HG02763 (cell line): ENCODE measurements around the gene ITGAE.
"Not testable (repeated sequence)": the region's sequence is repeated elsewhere in the genome, so short reads cannot be mapped to it uniquely, and the experiment has no call there.

ENCODE experiments used
- ATAC-seq: cut with Tn5 transposase; IDR thresholded peaks from one replicate; pipeline ENCODE4 v1.9.1; 2021; ENCODE audit warnings: mild to moderate bottlenecking, moderate library complexity; ENCODE audit not compliant: unreplicated experiment

ITGAE gene

GRCh38 chr17:3800362-3801271 is at the start of gene ITGAE:
Gene ITGAE (minus strand): TSS chr17:3801188. CDS start chr17:3801144, 44 bp downstream.
- ATAC-seq = no peak

GRCh38 chr17:3848229-3848835 is 47.3 kb upstream of the ITGAE start:
- ATAC-seq = no peak

GRCh38 chr17:3847165-3847670 is 46.2 kb upstream of the ITGAE start:
- ATAC-seq = no peak

GRCh38 chr17:3846437-3847164 is 45.6 kb upstream of the ITGAE start:
- no peak for ATAC-seq

GRCh38 chr17:3845621-3846436 is 44.8 kb upstream of the ITGAE start, which contains the start of gene NCBP3:
Gene NCBP3 (minus strand): TSS chr17:3846246. CDS start chr17:3846223, 23 bp downstream.
- ATAC-seq = peak; percentile 98

GRCh38 chr17:3845291-3845620 is 44.3 kb upstream of the ITGAE start:
- ATAC-seq = no peak

- not testable (repeated sequence) for ATAC-seq
Measured at GRCh38 chr17:3844556-3844955, 43.6 kb upstream of the ITGAE start.

- no peak for ATAC-seq
Measured at GRCh38 chr17:3843935-3844516, 43.0 kb upstream of the ITGAE start.

- no peak for ATAC-seq
Measured at GRCh38 chr17:3838206-3838605, 37.2 kb upstream of the ITGAE start.

GRCh38 chr17:3836551-3836950 is 35.6 kb upstream of the ITGAE start:
- ATAC-seq = no peak

- no peak for ATAC-seq
Measured at GRCh38 chr17:3835410-3836229, 34.6 kb upstream of the ITGAE start.

- no peak for ATAC-seq
Measured at GRCh38 chr17:3834811-3835210, 33.8 kb upstream of the ITGAE start.

- ATAC-seq = no peak
Measured at GRCh38 chr17:3828852-3829232, 27.9 kb upstream of the ITGAE start.

GRCh38 chr17:3828151-3828851 is 27.3 kb upstream of the ITGAE start:
- ATAC-seq = no peak

- no peak for ATAC-seq
Measured at GRCh38 chr17:3827124-3827773, 26.3 kb upstream of the ITGAE start.

GRCh38 chr17:3826191-3826590 is 25.2 kb upstream of the ITGAE start:
- ATAC-seq = no peak

- ATAC-seq = no peak
Measured at GRCh38 chr17:3821101-3821500, 20.1 kb upstream of the ITGAE start.

- ATAC-seq = no peak
Measured at GRCh38 chr17:3818786-3819185, 17.8 kb upstream of the ITGAE start.
